CD1c-positive myeloid dendritic cell (primary cell): Measurements from ENCODE around the gene VASH1.
"Not testable (repeated sequence)": the region's sequence is repeated elsewhere in the genome, so short reads cannot be mapped to it uniquely, and the experiment has no call there.

Experiments
- DNase-seq: peaks from one replicate; pipeline ENCODE4 v3.0.0-alpha.2; 2016; ENCODE audit errors: extremely low spot score

Gene VASH1

GRCh38 chr14:76761136-76761959 lies at the start of gene VASH1:
TSS of gene VASH1 (plus strand) at chr14:76761468. CDS start at chr14:76762822, 1,354 bp downstream.
- peak; percentile 74 for DNase-seq

- no peak for DNase-seq
Measured at GRCh38 chr14:76713121-76713520, 48.1 kb upstream of the VASH1 start.

DNA sequence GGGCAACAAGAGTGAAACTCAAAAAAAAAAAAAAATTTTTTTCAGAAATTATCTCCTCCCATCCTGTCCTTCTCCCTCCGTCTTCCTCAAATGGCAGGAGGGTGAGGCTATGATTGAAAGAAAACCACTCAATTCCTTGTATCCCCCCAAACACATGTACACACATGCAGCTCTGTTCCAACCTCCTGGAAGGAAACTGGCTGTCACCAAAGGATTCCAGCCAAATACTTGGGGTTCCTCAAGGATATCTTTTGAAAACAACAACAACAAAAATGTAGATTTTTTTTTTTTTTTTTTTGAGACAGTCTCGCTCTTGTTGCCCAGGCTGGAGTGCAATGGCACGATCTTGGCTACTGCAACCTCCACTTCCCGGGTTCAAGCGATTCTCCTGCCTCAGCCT lies 46.8 kb upstream of the VASH1 start:
- no peak for DNase-seq

GRCh38 chr14:76715101-76715500 lies 46.2 kb upstream of the VASH1 start:
- DNase-seq = no peak

GRCh38 chr14:76715511-76716081 lies 45.7 kb upstream of the VASH1 start:
- DNase-seq = no peak

GRCh38 chr14:76716285-76716684 lies 45.0 kb upstream of the VASH1 start:
- no peak for DNase-seq

GRCh38 chr14:76717508-76718290 lies 43.6 kb upstream of the VASH1 start:
- no peak for DNase-seq

GRCh38 chr14:76718306-76719040 lies 42.8 kb upstream of the VASH1 start:
- DNase-seq = no peak

GRCh38 chr14:76719666-76720065 lies 41.6 kb upstream of the VASH1 start:
- no peak for DNase-seq

- peak; percentile 46 for DNase-seq
Measured at GRCh38 chr14:76720382-76720813, 40.9 kb upstream of the VASH1 start.

DNA sequence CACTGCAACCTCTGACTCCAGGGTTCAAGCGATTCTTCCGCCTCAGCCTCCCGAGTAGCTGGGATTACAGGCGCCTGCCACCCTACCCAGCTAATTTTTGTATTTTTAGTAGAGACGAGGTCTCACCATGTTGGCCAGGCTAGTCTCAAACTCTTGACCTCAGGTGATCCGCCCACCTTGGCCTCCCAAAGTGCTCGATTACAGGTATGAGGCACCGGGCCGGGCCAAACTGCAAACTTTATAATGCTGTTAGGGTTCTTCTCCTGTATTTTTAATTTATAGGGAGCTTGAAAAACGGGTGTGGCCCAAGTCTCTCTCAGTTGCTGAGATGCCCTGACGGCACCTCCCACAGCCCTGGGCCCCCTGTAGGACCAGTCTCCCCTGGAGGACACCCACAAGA lies 39.8 kb upstream of the VASH1 start:
- DNase-seq = not testable (repeated sequence)

DNA sequence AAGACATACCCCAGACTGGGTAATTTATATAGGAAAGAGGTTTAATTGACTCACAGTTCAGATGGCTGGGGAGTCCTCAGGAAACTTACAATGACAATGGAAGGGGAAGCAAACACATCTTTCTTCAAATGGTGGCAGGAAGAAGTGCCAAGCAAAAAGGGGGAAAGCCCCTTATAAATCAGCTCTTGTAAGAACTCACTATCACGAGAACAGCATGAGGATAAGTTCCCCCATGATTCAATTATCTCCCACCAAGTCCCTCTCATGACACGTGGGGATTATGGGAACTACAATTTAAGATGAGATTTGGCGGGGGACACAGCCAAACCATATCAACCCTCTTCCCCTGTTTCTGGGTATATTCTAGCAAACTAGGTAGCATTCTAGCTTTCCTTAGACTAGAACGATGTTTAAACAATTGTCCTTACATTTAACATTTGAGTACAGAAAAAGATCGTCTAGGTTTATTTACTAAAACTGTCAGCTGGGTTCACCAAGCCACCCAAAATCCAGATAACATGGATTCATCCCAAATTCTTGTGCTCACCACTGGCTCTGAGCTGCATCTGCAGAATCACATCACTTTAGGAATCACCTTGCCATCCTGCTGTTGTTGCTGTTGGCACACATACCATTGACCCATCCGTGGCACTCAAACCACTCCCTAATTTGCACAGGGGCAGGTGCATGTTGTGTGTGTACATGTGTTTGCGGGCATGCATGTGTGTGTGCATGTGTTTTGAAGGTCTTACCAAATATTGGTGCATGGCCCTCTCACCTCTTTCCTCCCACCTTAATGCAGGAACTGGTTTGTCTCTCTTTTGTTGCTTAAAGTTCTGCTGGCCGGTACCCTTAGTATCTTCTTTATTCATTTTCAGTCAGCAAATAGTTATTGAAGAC lies 36.4 kb upstream of the VASH1 start:
- no peak for DNase-seq

DNA sequence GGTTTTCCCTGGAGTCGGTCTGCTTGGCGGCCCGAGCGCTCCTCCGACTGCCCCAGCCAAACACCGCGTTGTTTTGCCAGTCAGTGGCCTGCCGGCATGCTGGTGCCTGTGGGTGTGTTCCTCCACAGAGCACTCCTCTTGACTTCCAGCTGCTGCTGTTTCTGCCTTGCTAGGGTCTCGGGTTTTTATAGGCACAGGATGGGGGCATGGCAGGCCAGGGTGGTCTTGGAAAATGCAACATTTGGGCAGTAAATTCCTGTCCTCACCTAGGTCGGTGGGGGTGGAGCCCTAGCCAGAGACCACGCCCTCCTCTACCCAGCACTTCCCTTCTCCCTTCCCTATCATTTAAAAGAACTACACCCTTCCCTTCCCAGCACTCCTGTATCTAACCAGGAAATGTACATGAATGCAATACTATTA lies 34.7 kb upstream of the VASH1 start:
- no peak for DNase-seq

DNA sequence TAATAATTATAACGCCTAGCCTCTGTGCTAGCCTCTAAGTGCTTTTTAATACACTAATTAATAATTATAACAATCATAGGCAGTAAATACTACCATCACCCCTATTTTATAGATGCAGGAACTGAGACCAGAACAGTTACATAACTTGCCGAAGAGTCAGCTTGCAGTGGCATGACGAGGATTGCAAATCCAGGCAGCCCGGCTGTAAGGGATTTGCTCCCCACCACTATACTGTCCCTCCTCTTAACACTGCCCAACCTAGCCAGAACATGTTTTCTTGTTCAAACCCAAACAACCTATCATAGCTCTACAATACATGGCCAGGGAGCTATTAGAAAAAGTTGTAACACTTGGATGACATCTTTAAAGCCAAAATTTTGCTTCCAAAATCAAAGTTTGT lies 33.9 kb upstream of the VASH1 start:
- DNase-seq = peak; percentile 38

DNA sequence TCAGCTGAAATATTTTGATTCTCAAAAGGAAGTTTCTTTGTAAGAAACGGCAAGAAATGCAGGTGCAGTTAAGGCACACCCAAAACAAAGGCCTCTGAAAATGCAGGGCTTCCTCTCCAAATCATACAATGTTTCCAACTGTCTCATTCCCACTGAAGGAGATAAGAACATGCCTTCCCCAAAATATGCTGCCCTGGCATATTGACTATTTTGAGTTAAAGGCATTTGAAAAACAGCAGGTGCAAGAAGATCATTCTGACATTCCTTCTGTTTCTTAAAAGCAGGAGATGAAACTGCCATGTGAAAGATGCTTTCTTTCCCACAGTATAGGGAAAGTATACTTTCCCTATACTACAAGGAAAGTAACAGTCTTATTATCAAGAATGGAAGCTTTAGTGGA lies 33.4 kb upstream of the VASH1 start:
- no peak for DNase-seq

DNA sequence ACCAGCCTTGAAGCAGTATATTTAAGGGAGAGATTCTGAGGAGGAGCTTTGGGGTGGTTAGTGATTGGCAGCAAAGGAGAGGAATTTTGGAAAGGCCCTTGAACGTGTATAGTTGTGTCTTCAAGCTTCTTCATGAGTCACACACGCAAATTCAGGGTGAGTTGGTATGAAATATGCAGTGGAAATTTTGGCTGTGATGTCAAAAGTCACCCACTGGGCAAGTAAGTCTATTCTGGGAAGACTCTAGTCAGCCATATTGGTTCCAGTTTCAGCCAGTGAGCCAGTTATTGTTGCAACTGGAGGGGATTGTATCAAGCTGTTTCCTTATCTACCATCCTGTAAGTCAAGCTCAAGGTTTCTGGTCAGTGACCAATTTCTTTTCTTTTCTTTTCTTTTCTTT lies 32.0 kb upstream of the VASH1 start:
- DNase-seq = no peak

- peak; percentile 68 for DNase-seq
Measured at GRCh38 chr14:76729953-76730505, 31.2 kb upstream of the VASH1 start.

DNA sequence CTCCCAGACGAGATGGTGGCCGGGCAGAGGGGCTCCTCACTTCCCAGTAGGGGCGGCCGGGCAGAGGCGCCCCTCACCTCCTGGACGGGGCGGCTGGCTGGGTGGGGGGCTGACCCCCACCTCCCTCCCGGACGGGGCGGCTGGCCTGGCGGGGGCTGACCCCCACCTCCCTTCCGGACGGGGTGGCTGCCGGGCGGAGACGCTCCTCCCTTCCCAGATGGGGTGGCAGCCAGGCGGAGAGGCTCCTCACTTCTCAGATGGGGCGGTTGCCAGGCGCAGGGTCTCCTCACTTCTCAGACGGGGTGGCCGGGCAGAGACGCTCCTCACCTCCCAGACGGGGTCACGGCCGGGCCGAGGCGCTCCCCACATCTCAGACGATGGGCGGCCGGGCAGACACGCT lies 26.8 kb upstream of the VASH1 start:
- not testable (repeated sequence) for DNase-seq

DNA sequence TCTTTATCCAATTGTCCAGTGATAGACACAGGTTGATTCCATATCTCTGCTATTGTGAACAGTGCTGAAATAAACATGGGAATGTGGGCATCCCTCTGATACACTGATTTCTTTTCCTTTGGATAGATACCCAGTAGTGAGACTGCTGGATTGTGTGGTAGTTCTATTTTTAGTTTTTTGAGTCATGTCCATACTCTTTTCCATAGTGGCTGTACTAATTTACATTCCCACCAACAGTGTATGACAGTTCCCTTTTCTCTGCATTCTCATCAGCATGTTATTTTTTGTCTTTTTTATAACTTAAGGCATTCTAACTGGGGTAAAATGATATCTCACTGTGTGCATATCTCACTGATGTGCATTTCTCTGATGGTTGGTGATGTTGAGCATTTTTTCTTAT lies 24.8 kb upstream of the VASH1 start:
- peak; percentile 32 for DNase-seq

- DNase-seq = no peak
Measured at GRCh38 chr14:76741074-76741473, 20.2 kb upstream of the VASH1 start.

- DNase-seq = no peak
Measured at GRCh38 chr14:76742185-76742584, 19.1 kb upstream of the VASH1 start.
